Spleen (tissue), 7 donors: ENCODE measurements around the gene APOC3.

Experiments used
- POLR2A ChIP-seq, 3 donors: fragments of 450-650 bp; IDR thresholded peaks; one replicate each; pipeline ENCODE4 v1.5.1; 2017; ENCODE audit warnings: antibody characterized with exemption in 3 of 3, mild to moderate bottlenecking in 1 of 3
- POLR2AphosphoS5 ChIP-seq, 3 donors: sonication (generic); formaldehyde crosslinking; IDR thresholded peaks; one replicate each; pipeline ENCODE4 v1.5.1; 2017; ENCODE audit warnings: antibody characterized with exemption in 3 of 3
- TF ChIP-seq, protein P1 (sequence below), 11 experiments: fragments of 200-600 bp in 7 of 11; fragments of 450-650 bp in 4 of 11; sonication (generic) in 4 of 11; IDR thresholded peaks in 8 of 11; conservative IDR thresholded peaks in 3 of 11; 1 replicate in 7 of 11; 2 replicates in 4 of 11; pipeline versions ENCODE4 v1.4.0 to v1.8.0; 2016 to 2021; ENCODE audit warnings: antibody characterized with exemption in 11 of 11, inconsistent platforms in 4 of 11, mild to moderate bottlenecking in 1 of 11
- donor health status: DM: no; HTN: no; CAD: no; lungs with moderate emphysema.
- donor health status: DM: no; HTN: no; CAD: no.
- donor health status: DM: no; HTN: no; CAD: no.

DNA sequence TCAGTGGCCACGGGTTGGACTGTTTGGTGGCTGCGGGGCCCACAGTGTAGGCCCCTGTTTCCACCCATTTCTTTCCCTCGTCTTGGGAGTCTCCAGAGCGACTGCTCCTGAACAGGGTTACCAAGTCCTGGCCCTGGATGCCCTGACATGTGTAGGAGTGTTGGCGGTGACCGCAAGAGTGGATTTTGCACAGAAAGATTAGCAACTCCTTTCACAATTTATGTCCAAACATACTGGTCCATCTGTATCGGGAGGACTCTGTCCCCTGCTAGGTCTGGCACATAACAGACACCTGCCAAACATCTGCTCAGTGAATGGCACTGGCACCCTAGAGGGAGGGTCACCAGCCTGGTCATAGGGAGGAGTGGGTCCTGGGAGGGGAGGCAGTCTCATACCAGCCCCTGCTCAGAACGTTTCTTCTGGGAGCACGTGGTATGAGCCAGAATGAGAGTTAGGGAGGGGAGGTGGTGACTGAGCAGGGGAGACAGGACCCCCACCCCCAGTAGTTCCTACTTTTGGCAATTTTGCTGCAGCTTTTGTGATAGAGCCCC, 11.1 kb downstream of the APOC3 start:
- TF ChIP-seq, protein P1, sequence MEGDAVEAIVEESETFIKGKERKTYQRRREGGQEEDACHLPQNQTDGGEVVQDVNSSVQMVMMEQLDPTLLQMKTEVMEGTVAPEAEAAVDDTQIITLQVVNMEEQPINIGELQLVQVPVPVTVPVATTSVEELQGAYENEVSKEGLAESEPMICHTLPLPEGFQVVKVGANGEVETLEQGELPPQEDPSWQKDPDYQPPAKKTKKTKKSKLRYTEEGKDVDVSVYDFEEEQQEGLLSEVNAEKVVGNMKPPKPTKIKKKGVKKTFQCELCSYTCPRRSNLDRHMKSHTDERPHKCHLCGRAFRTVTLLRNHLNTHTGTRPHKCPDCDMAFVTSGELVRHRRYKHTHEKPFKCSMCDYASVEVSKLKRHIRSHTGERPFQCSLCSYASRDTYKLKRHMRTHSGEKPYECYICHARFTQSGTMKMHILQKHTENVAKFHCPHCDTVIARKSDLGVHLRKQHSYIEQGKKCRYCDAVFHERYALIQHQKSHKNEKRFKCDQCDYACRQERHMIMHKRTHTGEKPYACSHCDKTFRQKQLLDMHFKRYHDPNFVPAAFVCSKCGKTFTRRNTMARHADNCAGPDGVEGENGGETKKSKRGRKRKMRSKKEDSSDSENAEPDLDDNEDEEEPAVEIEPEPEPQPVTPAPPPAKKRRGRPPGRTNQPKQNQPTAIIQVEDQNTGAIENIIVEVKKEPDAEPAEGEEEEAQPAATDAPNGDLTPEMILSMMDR (IDR thresholded peaks at IDR 0.05 in 8 of 11, conservative IDR thresholded peaks at IDR 0.05 in 3 of 11) = no peak
- no peak for TF ChIP-seq POLR2AphosphoS5 (IDR thresholded peaks at IDR 0.05)
- no peak for TF ChIP-seq POLR2A (IDR thresholded peaks at IDR 0.05)
